GM23338 (cell line): ENCODE data around the gene VOPP1.

ENCODE experiments used
- CREB1 ChIP-seq: fragments of 250-450 bp; sonication (Bioruptor Pico); IDR thresholded peaks from 2 replicates; pipeline ENCODE4 v1.5.0; 2020; ENCODE audit warnings: low read depth, mild to moderate bottlenecking, moderate library complexity
- POLR2AphosphoS5 ChIP-seq: IDR thresholded peaks from 2 replicates; pipeline ENCODE4 v1.6.1; 2016; ENCODE audit warnings: antibody characterized with exemption, low read depth
- REST ChIP-seq: IDR thresholded peaks from one replicate; pipeline ENCODE4 v1.6.1; 2018; ENCODE audit warnings: antibody characterized with exemption; ENCODE audit not compliant: unreplicated experiment
- STAT1 ChIP-seq: IDR thresholded peaks from one replicate; pipeline ENCODE4 v1.6.1; 2016; ENCODE audit warnings: antibody characterized with exemption; ENCODE audit not compliant: unreplicated experiment
- TF ChIP-seq, protein P1 (sequence below), 2 experiments: fragments of 200-600 bp in 1 of 2; sonication (generic) in 1 of 2; conservative IDR thresholded peaks; 2 replicates each; pipeline versions ENCODE4 v1.5.1 to v1.6.1; 2016 to 2017; ENCODE audit warnings: antibody characterized with exemption in 2 of 2, low read depth in 2 of 2, mild to moderate bottlenecking in 2 of 2, moderate library complexity in 1 of 2
- TF ChIP-seq, protein P2 (sequence below): IDR thresholded peaks from 2 replicates; pipeline ENCODE4 v1.6.1; 2016; ENCODE audit warnings: antibody characterized with exemption

GRCh38 chr7:55473932-55474331 lies 98.4 kb downstream of the VOPP1 start:
- TF ChIP-seq, protein P1, sequence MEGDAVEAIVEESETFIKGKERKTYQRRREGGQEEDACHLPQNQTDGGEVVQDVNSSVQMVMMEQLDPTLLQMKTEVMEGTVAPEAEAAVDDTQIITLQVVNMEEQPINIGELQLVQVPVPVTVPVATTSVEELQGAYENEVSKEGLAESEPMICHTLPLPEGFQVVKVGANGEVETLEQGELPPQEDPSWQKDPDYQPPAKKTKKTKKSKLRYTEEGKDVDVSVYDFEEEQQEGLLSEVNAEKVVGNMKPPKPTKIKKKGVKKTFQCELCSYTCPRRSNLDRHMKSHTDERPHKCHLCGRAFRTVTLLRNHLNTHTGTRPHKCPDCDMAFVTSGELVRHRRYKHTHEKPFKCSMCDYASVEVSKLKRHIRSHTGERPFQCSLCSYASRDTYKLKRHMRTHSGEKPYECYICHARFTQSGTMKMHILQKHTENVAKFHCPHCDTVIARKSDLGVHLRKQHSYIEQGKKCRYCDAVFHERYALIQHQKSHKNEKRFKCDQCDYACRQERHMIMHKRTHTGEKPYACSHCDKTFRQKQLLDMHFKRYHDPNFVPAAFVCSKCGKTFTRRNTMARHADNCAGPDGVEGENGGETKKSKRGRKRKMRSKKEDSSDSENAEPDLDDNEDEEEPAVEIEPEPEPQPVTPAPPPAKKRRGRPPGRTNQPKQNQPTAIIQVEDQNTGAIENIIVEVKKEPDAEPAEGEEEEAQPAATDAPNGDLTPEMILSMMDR (conservative IDR thresholded peaks at IDR 0.05; ENCODE audit: low read depth in 2 of 2), result no peak
- TF ChIP-seq, protein P2, sequence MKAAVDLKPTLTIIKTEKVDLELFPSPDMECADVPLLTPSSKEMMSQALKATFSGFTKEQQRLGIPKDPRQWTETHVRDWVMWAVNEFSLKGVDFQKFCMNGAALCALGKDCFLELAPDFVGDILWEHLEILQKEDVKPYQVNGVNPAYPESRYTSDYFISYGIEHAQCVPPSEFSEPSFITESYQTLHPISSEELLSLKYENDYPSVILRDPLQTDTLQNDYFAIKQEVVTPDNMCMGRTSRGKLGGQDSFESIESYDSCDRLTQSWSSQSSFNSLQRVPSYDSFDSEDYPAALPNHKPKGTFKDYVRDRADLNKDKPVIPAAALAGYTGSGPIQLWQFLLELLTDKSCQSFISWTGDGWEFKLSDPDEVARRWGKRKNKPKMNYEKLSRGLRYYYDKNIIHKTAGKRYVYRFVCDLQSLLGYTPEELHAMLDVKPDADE, result no peak
- TF ChIP-seq CREB1 (no peak), STAT1 (no peak), POLR2AphosphoS5 (no peak), REST (no peak)
